NT2/D1 (cell line): ENCODE results near the gene MECR.

ENCODE experiments used
- SUZ12 ChIP-seq: IDR thresholded peaks from 2 replicates; pipeline ENCODE4 v1.6.1; 2011; ENCODE audit not compliant: insufficient read length, insufficient read depth; ENCODE audit errors: extremely low read depth
- YY1 ChIP-seq: IDR thresholded peaks from 2 replicates; pipeline ENCODE4 v1.6.1; 2011; ENCODE audit not compliant: insufficient read length, insufficient read depth
- ZNF274 ChIP-seq: IDR thresholded peaks from 2 replicates; pipeline ENCODE4 v1.6.1; 2011; ENCODE audit warnings: mild to moderate bottlenecking, low read depth, low read length

GRCh38 chr1:29209173-29209572, 21.6 kb downstream of the MECR start:
- TF ChIP-seq ZNF274 = no peak
- TF ChIP-seq YY1 = no peak
- TF ChIP-seq SUZ12 = no peak
